SJCRH30 (cell line): ENCODE results near the gene RAB3D. TPM values are rescaled to one million over a fixed set of nuclear protein-coding genes. Genes with fewer than 3 reads are reported as not detected.
"Not testable (repeated sequence)": the region's sequence is repeated elsewhere in the genome, so short reads cannot be mapped to it uniquely, and the experiment has no call there.

Experiments used
- DNase-seq, 2 experiments: peaks; one replicate each; pipeline ENCODE4 v3.0.0-alpha.2; 2015 to 2020
- H3K27ac ChIP-seq: fragments of 250-450 bp; sonication (Bioruptor Pico); 2 replicates; pipeline ENCODE4 v1.5.1; 2020; ENCODE audit warnings: mild to moderate bottlenecking, moderate library complexity
- H3K27me3 ChIP-seq: fragments of 250-450 bp; sonication (Bioruptor Pico); 2 replicates; pipeline ENCODE4 v1.5.1; 2020; ENCODE audit warnings: mild to moderate bottlenecking, moderate library complexity
- H3K36me3 ChIP-seq: fragments of 250-450 bp; sonication (Bioruptor Pico); 2 replicates; pipeline ENCODE4 v1.5.1; 2020; ENCODE audit warnings: mild to moderate bottlenecking, moderate library complexity
- H3K4me1 ChIP-seq: fragments of 250-450 bp; sonication (Bioruptor Pico); 2 replicates; pipeline ENCODE4 v1.5.1; 2020; ENCODE audit warnings: mild to moderate bottlenecking, moderate library complexity
- H3K4me3 ChIP-seq: fragments of 250-450 bp; sonication (Bioruptor Pico); 2 replicates; pipeline ENCODE4 v1.5.1; 2020; ENCODE audit warnings: mild to moderate bottlenecking, moderate library complexity
- H3K9me3 ChIP-seq: fragments of 250-450 bp; sonication (Bioruptor Pico); replicated peaks from 2 replicates; pipeline ENCODE4 v1.5.1; 2020; ENCODE audit warnings: mild to moderate bottlenecking, moderate library complexity
- total RNA-seq: library from RNA; depleted of rRNA; stranded (reverse); fragments of >200 nt; shearing (Covaris generic); gene quantifications from 2 replicates; pipeline ENCODE4 v1.2.3, GENCODE V29; 2014

The RAB3D gene
- total RNA-seq, 1 experiment from 2014 or later = 0.83 TPM

- Histone ChIP-seq H3K27me3 (peaks cover 12% of the 10 kb centered on the region; the same call in 1 of the 2 replicates), H3K9me3 (no peaks in the 10 kb centered on the region), H3K27ac (no peak overlapping the region), H3K4me1 (peaks cover 4% of the 10 kb centered on the region), H3K4me3 (no peak overlapping the region), H3K36me3 (no peaks in the 10 kb centered on the region)
- DNase-seq = no peak
Observed at GRCh38 chr19:11335449-11336146, 3.9 kb downstream of the RAB3D start.

GRCh38 chr19:11333838-11334237 is 5.6 kb downstream of the RAB3D start:
- not testable (repeated sequence) for DNase-seq

GRCh38 chr19:11332822-11333221 is 6.6 kb downstream of the RAB3D start:
- H3K9me3 ChIP-seq = no peaks in the 10 kb centered on the region
- DNase-seq = no peak
- no peaks in the 10 kb centered on the region for H3K27me3 ChIP-seq
- peaks cover 4% of the 10 kb centered on the region for H3K4me1 ChIP-seq
- no peak overlapping the region for H3K27ac ChIP-seq
- H3K4me3 ChIP-seq = no peak overlapping the region
- no peaks in the 10 kb centered on the region for H3K36me3 ChIP-seq

More at GRCh38 chr19:11333838-11334237, 5.6 kb downstream of the RAB3D start:
- not testable (repeated sequence) for H3K36me3 ChIP-seq, H3K9me3 ChIP-seq, H3K27me3 ChIP-seq, H3K27ac ChIP-seq, H3K4me1 ChIP-seq, H3K4me3 ChIP-seq

- no peaks in the 10 kb centered on the region for H3K36me3 ChIP-seq
- no peaks in the 10 kb centered on the region for H3K9me3 ChIP-seq
- no peaks in the 10 kb centered on the region for H3K27me3 ChIP-seq
- H3K4me1 ChIP-seq = peaks cover 4% of the 10 kb centered on the region
- no peak overlapping the region for H3K27ac ChIP-seq
- no peak overlapping the region for H3K4me3 ChIP-seq
- no peak for DNase-seq
Observed at GRCh38 chr19:11331502-11331901, 8.0 kb downstream of the RAB3D start.

- Histone ChIP-seq H3K27me3 (no peaks in the 10 kb centered on the region), H3K4me1 (peaks cover 4% of the 10 kb centered on the region), H3K4me3 (no peak overlapping the region), H3K27ac (peak overlapping the region; percentile 40), H3K36me3 (no peaks in the 10 kb centered on the region), H3K9me3 (no peaks in the 10 kb centered on the region)
- peak; percentile 38 to 71 for DNase-seq
Observed at GRCh38 chr19:11330127-11330526, 9.3 kb downstream of the RAB3D start.

GRCh38 chr19:11325544-11325943 is 13.9 kb downstream of the RAB3D start:
- H3K4me3 ChIP-seq = no peak overlapping the region
- DNase-seq = no peak
- H3K4me1 ChIP-seq = peaks cover 35% of the 10 kb centered on the region
- no peaks in the 10 kb centered on the region for H3K36me3 ChIP-seq
- no peaks in the 10 kb centered on the region for H3K9me3 ChIP-seq
- H3K27me3 ChIP-seq = no peaks in the 10 kb centered on the region
- no peak overlapping the region for H3K27ac ChIP-seq

- no peak for DNase-seq
- Histone ChIP-seq H3K27ac (no peak overlapping the region), H3K27me3 (no peaks in the 10 kb centered on the region), H3K4me3 (no peak overlapping the region), H3K36me3 (no peaks in the 10 kb centered on the region), H3K9me3 (no peaks in the 10 kb centered on the region), H3K4me1 (peaks cover 32% of the 10 kb centered on the region)
Observed at GRCh38 chr19:11324748-11325389, 14.6 kb downstream of the RAB3D start.

- no peaks in the 10 kb centered on the region for H3K9me3 ChIP-seq
- peaks cover 33% of the 10 kb centered on the region for H3K4me1 ChIP-seq
- no peak overlapping the region for H3K4me3 ChIP-seq
- peak; percentile 73 to 82 for DNase-seq
- H3K36me3 ChIP-seq = no peaks in the 10 kb centered on the region
- no peak overlapping the region for H3K27ac ChIP-seq
- no peaks in the 10 kb centered on the region for H3K27me3 ChIP-seq
Observed at GRCh38 chr19:11324079-11324661, 15.3 kb downstream of the RAB3D start.

GRCh38 chr19:11323601-11324078 is 15.8 kb downstream of the RAB3D start:
- Histone ChIP-seq H3K27ac (no peak overlapping the region), H3K9me3 (no peaks in the 10 kb centered on the region), H3K36me3 (no peaks in the 10 kb centered on the region), H3K27me3 (no peaks in the 10 kb centered on the region), H3K4me3 (no peak overlapping the region), H3K4me1 (peaks cover 37% of the 10 kb centered on the region)
- no peak for DNase-seq

GRCh38 chr19:11322269-11323024 is 17.0 kb downstream of the RAB3D start:
- no peak overlapping the region for H3K4me3 ChIP-seq
- no peaks in the 10 kb centered on the region for H3K27me3 ChIP-seq
- H3K4me1 ChIP-seq = peaks cover 41% of the 10 kb centered on the region
- H3K36me3 ChIP-seq = no peaks in the 10 kb centered on the region
- no peaks in the 10 kb centered on the region for H3K9me3 ChIP-seq
- H3K27ac ChIP-seq = no peak overlapping the region
- DNase-seq = peak; percentile 51 to 68

- no peaks in the 10 kb centered on the region for H3K36me3 ChIP-seq
- no peaks in the 10 kb centered on the region for H3K27me3 ChIP-seq
- no peak overlapping the region for H3K27ac ChIP-seq
- no peaks in the 10 kb centered on the region for H3K9me3 ChIP-seq
- H3K4me3 ChIP-seq = no peak overlapping the region
- peaks cover 41% of the 10 kb centered on the region for H3K4me1 ChIP-seq
- DNase-seq = no peak
Observed at GRCh38 chr19:11321191-11322126, 18.0 kb downstream of the RAB3D start.

GRCh38 chr19:11320278-11320995 is 19.0 kb downstream of the RAB3D start:
- not testable (repeated sequence) for H3K27ac ChIP-seq, H3K4me3 ChIP-seq, DNase-seq, H3K27me3 ChIP-seq, H3K9me3 ChIP-seq, H3K36me3 ChIP-seq
- H3K4me1 ChIP-seq = peaks cover 41% of the 10 kb centered on the region

GRCh38 chr19:11306337-11306736 is 33.1 kb downstream of the RAB3D start:
- Histone ChIP-seq H3K4me3 (no peak overlapping the region), H3K4me1 (no peaks in the 10 kb centered on the region), H3K27ac (no peak overlapping the region), H3K36me3 (no peaks in the 10 kb centered on the region), H3K27me3 (0 out of 2 replicates have a peak, but pooled peaks cover 3% of the 10 kb centered on the region), H3K9me3 (no peaks in the 10 kb centered on the region)
- no peak for DNase-seq
